Heart left ventricle (tissue), 13 donors: ENCODE measurements around the gene FBXO46.

ENCODE experiments used
- CTCF ChIP-seq, 12 donors: fragments of 200-600 bp; sonication (generic) in 4 of 12; IDR thresholded peaks; one replicate each; pipeline versions ENCODE4 v1.5.0 to v1.8.0; 2018 to 2022; ENCODE audit warnings: antibody characterized with exemption in 12 of 12, mild to moderate bottlenecking in 5 of 12
- POLR2A ChIP-seq, 2 donors: fragments of 450-650 bp; IDR thresholded peaks; one replicate each; pipeline ENCODE4 v1.6.1; 2017; ENCODE audit warnings: antibody characterized with exemption in 2 of 2, mild to moderate bottlenecking in 2 of 2, moderate library complexity in 2 of 2
- donor health status: ischemic (EF 13 %, LVEDD 7.1; RV severe dilation, severe dysfunction).
- donor health status: DM: no; HTN: yes; CAD: no.
- donor health status: DM: no; HTN: no; CAD: no.
- donor health status: ischemic (EF 25% LVEDD 6.9; RV normal size, moderate dysfunction).
- donor health status: ischemic (EF 25% LVEDD 5.7; RV mildly dilated, moderate dysfunction).
- donor health status: ischemic (EF 35%, LVEDD 5.7; RV mildly dilated, moderate dysfunction).
- donor health status: nonischemic (EF 11% LVEDD 7.7; RV severe dilation, severe dysfunction).
- donor health status: DM: yes; HTN: yes; CAD: no.
- donor health status: PGD.
- donor health status: ischemic (EF 29% LVEDD 5.4; RV normal size, mild dysfunction).
- donor health status: nonischemic (EF 23%, LVEDD 6.1; RV moderate dilation, normal function).

DNA sequence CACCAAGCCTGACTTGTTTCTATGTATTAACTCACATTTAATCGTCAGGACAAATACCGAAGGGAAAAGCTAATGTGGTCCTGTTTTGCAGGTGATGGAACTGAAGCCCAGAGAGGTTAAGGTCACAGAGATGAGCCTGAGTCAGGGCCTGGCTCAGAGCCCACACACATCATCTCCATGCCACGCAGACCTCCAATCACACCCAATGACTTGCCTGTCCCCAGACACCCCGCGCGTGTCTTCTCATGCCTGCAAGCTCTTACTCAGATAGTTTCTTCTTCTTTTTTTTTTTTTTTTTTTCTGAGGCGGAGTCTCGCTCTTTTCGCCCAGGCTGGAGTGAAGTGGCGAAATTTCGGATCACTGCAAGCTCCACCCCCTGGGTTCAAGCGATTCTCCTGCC is 21.9 kb upstream of the FBXO46 start:
- TF ChIP-seq POLR2A (IDR thresholded peaks at IDR 0.05), result no peak
- TF ChIP-seq CTCF (IDR thresholded peaks at IDR 0.05), result no peak
